Activated naive CD8-positive, alpha-beta T cell treated with anti-CD3 and anti-CD28 coated beads, Interleukin-2, amount 10 ng/mL, durations not matched to agents 7 days and 5 days (primary cell): ENCODE data around the gene ZBTB34. TPM values are rescaled to one million over a fixed set of nuclear protein-coding genes. Genes with fewer than 3 reads are reported as not detected.

ENCODE experiments used
- ATAC-seq: fragments of 150-1000 bp; cut with Tn5 transposase; one replicate; pipeline ENCODE4 v1.10.0; 2021; ENCODE audit warnings: low read depth, moderate library complexity
- POLR2A ChIA-PET: fragments of 350-600 bp; sonication (Branson Sonifier 250); formaldehyde crosslinking; loops from one replicate; lab custom pipeline; 2021; ENCODE audit warnings: antibody characterized with exemption; lab: Charles Lee
- DNase-seq: peaks from one replicate; pipeline ENCODE4 v3.0.0; 2021
- H3K27ac Mint-ChIP-seq: one replicate; pipeline ENCODE4 v1.8.0; 2022; ENCODE audit warnings: mild to moderate bottlenecking, mixed read lengths
- H3K27me3 Mint-ChIP-seq: one replicate; pipeline ENCODE4 v1.8.0; 2022; ENCODE audit warnings: mild to moderate bottlenecking, moderate library complexity, mixed read lengths
- H3K36me3 Mint-ChIP-seq: one replicate; pipeline ENCODE4 v1.8.0; 2021; ENCODE audit warnings: mild to moderate bottlenecking, mixed read lengths
- H3K4me1 Mint-ChIP-seq: one replicate; pipeline ENCODE4 v1.8.0; 2021; ENCODE audit warnings: mixed read lengths
- H3K4me3 Mint-ChIP-seq: one replicate; pipeline ENCODE4 v1.8.0; 2022; ENCODE audit warnings: mild to moderate bottlenecking, moderate library complexity, mixed read lengths
- H3K9me3 Mint-ChIP-seq: one replicate; pipeline ENCODE4 v1.8.0; 2021; ENCODE audit warnings: mixed read lengths
- total RNA-seq, 2 experiments: library from RNA; stranded (reverse); gene quantifications; one replicate each; pipeline ENCODE4 v1.2.3, GENCODE V29; 2021

The ZBTB34 gene
- total RNA-seq, 2 experiments from 2014 or later, result 9.8 to 10.5 TPM

GRCh38 chr9:126874546-126875314, 14.3 kb downstream of the ZBTB34 start:
- no peak overlapping the region for H3K27ac Mint-ChIP-seq
- peaks cover 20% of the 10 kb centered on the region for H3K4me1 Mint-ChIP-seq
- DNase-seq (no peak), ATAC-seq (no peak)
- POLR2A ChIA-PET, result no interaction called here
- no peaks in the 10 kb centered on the region for H3K9me3 Mint-ChIP-seq
- H3K4me3 Mint-ChIP-seq, result no peak overlapping the region
- no peaks in the 10 kb centered on the region for H3K27me3 Mint-ChIP-seq
- H3K36me3 Mint-ChIP-seq, result peaks cover 13% of the 10 kb centered on the region

GRCh38 chr9:126875756-126876510, 15.5 kb downstream of the ZBTB34 start:
- Mint-ChIP-seq H3K27me3 (no peaks in the 10 kb centered on the region), H3K4me3 (no peak overlapping the region), H3K27ac (no peak overlapping the region), H3K4me1 (peaks cover 20% of the 10 kb centered on the region), H3K9me3 (no peaks in the 10 kb centered on the region), H3K36me3 (peaks cover 19% of the 10 kb centered on the region)
- POLR2A ChIA-PET, result no interaction called here
- ATAC-seq (no peak), DNase-seq (no peak)

- peaks cover 19% of the 10 kb centered on the region for H3K36me3 Mint-ChIP-seq
- H3K4me1 Mint-ChIP-seq, result peaks cover 20% of the 10 kb centered on the region
- no peak for ATAC-seq
- no peak for DNase-seq
- POLR2A ChIA-PET, result no interaction called here
- H3K27me3 Mint-ChIP-seq, result no peaks in the 10 kb centered on the region
- no peak overlapping the region for H3K4me3 Mint-ChIP-seq
- H3K9me3 Mint-ChIP-seq, result no peaks in the 10 kb centered on the region
- no peak overlapping the region for H3K27ac Mint-ChIP-seq
These were observed 16.1 kb downstream of the ZBTB34 start for GRCh38 chr9:126876531-126876930.

DNA sequence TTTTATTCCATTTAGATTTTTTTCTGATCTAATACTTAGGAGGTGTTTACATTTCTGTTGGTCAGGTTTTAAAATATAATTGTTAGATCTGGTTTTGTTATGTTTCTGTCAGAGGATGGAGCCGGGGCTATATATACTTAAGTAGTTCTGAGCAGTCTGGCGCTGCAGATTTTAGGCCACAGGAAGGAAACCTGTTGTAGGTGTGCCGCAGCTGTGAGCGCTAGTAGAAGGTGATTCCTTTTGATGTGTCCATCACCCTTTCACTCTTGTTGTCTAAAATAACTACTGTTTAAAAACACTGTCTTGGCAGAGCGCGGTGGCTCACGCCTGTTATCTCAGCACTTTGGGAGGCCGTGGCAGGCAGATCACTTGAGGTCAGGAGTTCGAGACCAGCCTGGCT, 17.0 kb downstream of the ZBTB34 start:
- no peak overlapping the region for H3K27ac Mint-ChIP-seq
- no peaks in the 10 kb centered on the region for H3K27me3 Mint-ChIP-seq
- H3K36me3 Mint-ChIP-seq, result peaks cover 17% of the 10 kb centered on the region
- H3K4me3 Mint-ChIP-seq, result no peak overlapping the region
- no peak for ATAC-seq
- peaks cover 18% of the 10 kb centered on the region for H3K4me1 Mint-ChIP-seq
- POLR2A ChIA-PET, result no interaction called here
- no peak for DNase-seq
- H3K9me3 Mint-ChIP-seq, result no peaks in the 10 kb centered on the region

DNA sequence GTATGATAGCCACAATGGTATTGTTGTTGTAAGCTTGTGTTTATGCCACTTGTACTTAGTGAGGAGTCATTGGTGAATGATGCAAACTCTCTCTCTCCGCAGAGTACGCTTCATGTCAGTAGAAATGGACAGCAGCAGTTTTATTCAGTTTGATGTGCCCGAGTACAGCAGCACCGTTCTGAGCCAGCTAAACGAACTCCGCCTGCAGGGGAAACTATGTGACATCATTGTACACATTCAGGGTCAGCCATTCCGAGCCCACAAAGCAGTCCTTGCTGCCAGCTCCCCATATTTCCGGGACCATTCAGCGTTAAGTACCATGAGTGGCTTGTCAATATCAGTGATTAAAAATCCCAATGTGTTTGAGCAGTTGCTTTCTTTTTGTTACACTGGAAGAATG, 18.8 kb downstream of the ZBTB34 start:
- no peak for DNase-seq
- Mint-ChIP-seq H3K27me3 (no peaks in the 10 kb centered on the region), H3K4me1 (peaks cover 13% of the 10 kb centered on the region), H3K36me3 (peaks cover 15% of the 10 kb centered on the region), H3K4me3 (no peak overlapping the region), H3K9me3 (no peaks in the 10 kb centered on the region), H3K27ac (no peak overlapping the region)
- ATAC-seq, result no peak
- POLR2A ChIA-PET, result no interaction called here

DNA sequence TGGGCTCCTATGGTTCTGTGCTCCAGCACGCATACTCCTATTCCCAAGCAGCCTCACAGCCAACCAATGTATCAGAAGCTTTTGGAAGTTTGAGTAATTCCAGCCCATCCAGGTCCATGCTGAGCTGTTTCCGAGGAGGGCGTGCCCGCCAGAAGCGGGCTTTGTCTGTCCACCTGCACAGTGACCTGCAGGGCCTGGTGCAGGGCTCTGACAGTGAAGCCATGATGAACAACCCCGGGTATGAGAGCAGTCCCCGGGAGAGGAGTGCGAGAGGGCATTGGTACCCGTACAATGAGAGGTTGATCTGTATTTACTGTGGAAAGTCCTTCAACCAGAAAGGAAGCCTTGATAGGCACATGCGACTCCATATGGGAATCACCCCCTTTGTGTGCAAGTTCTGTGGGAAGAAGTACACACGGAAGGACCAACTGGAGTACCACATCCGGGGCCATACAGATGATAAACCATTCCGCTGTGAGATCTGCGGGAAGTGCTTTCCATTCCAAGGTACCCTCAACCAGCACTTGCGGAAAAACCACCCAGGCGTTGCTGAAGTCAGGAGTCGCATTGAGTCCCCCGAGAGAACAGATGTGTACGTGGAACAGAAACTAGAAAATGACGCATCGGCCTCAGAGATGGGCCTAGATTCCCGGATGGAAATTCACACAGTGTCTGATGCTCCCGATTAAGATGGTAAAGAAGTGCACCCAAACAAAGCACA, 19.9 kb downstream of the ZBTB34 start:
- Mint-ChIP-seq H3K9me3 (no peaks in the 10 kb centered on the region), H3K4me3 (no peak overlapping the region), H3K36me3 (peaks cover 15% of the 10 kb centered on the region), H3K27me3 (no peaks in the 10 kb centered on the region), H3K4me1 (peaks cover 13% of the 10 kb centered on the region), H3K27ac (no peak overlapping the region)
- POLR2A ChIA-PET, result no interaction called here
- DNase-seq (no peak), ATAC-seq (no peak)

DNA sequence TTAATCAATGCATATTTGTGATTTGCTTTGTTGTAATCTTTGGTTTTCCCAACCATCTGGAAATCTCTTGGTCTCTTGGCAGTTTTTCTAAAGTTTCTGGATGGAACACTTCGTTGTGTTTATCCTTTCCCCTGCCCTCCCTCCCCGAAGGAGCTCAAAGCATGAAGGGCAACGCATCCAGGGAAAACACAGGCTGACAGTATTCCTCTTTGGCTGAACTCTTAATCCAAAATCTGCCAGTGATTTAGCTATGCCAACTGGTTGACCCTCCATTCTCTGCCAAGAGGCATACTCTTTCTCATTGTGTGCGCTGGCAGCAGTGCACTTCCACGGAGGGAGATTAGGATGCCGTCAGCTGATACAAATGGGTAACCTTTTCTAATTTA, 20.5 kb downstream of the ZBTB34 start:
- no peaks in the 10 kb centered on the region for H3K27me3 Mint-ChIP-seq
- DNase-seq (no peak), ATAC-seq (no peak)
- H3K9me3 Mint-ChIP-seq, result no peaks in the 10 kb centered on the region
- H3K27ac Mint-ChIP-seq, result no peak overlapping the region
- peaks cover 10% of the 10 kb centered on the region for H3K4me1 Mint-ChIP-seq
- POLR2A ChIA-PET, result no interaction called here
- H3K4me3 Mint-ChIP-seq, result no peak overlapping the region
- peaks cover 15% of the 10 kb centered on the region for H3K36me3 Mint-ChIP-seq

DNA sequence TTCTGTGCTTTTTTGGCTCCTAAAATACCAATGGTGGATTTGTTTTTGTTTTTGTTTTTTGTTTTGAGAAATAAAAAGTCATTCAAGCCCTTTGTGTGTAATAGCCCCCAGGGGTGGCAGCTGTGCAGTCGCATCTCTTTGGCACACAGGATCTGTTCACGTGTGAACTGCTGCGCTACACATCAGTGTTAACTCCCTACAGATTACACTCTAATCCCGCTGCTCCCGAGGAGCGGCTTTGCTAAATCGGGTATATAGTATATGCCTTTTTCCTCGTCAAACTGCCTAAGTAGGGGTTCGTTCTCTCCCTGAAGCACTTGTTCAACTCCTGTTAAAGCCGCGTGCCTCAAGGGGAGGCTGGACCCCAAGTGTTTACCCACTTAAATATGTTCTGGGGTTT, 22.3 kb downstream of the ZBTB34 start:
- Mint-ChIP-seq H3K36me3 (peaks cover 8% of the 10 kb centered on the region), H3K27ac (no peak overlapping the region), H3K4me1 (peaks cover under 1% of the 10 kb centered on the region), H3K27me3 (no peaks in the 10 kb centered on the region), H3K9me3 (no peaks in the 10 kb centered on the region), H3K4me3 (no peak overlapping the region)
- ATAC-seq (no peak), DNase-seq (no peak)
- POLR2A ChIA-PET, result interaction anchor here (0.6 kb wide), 1 partner anchor 68 kb away, joined by 3 read pairs; no protein-coding TSS in a partner anchor

GRCh38 chr9:126883636-126884035, 23.2 kb downstream of the ZBTB34 start:
- no peaks in the 10 kb centered on the region for H3K9me3 Mint-ChIP-seq
- peaks cover 8% of the 10 kb centered on the region for H3K36me3 Mint-ChIP-seq
- no peak overlapping the region for H3K4me3 Mint-ChIP-seq
- ATAC-seq (no peak), DNase-seq (no peak)
- no peak overlapping the region for H3K27ac Mint-ChIP-seq
- no peaks in the 10 kb centered on the region for H3K4me1 Mint-ChIP-seq
- POLR2A ChIA-PET, result no interaction called here
- no peaks in the 10 kb centered on the region for H3K27me3 Mint-ChIP-seq

DNA sequence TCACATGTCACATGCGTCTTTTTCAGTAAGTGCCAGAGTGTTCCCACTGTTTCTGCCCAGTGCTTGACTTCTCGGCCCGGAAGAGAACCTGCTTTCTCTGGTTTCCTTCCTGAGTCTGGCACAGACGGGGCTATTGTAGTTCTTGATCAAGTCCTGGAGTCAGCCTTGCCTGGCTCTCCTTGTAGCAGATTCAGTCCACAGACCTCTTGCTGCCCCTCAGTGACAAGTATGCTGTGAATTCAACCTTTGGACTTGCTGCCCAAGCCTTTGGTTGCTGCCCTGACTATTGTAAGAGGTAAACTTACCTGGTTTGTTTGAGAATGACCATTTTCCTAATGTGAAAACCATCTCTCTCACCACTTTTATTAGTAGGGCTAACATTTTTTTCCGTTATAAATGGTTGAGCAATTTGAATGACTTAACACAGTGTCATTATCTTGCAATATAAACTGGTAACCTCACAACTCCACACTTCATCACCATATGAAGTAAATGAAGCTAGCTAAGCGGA, 24.7 kb downstream of the ZBTB34 start:
- no peaks in the 10 kb centered on the region for H3K9me3 Mint-ChIP-seq
- ATAC-seq, result no peak

DNA sequence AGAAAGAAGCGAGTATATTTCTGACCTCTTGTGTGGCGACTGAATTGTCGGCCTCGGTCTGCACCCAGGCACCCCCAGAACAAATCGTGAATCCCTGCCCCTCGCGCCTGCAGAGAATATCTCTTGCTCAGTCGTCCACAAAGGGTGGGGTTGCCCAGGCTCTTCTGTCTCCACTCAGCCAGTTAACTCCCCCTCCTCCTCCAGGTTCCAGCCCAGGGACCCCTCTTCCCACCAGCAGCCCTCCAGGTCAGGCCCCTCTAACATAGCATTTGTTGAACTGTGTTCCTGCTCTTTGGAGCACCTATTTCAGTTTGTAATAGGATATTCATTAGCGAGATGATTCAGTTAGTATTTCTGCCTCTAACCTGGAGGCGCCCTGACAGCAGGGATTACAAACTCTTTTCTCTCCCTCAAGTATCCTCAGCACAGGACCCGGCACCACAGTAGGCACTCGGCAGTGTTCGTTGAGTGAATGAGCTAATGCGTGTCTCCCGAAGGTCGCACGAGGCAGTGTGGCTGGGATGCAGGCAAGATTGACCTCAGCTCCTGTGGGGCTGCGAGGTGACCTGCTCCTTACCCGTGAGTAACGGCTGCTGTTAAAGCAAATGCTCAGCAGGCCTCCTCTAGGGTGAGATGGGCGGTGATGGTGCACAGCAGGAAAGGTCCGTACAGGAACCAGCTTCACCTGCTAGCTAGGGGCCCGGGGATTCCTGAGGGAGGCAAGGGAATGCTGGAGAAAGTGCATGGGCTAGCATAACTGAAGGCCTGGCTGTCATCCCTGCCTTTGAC, 25.8 kb downstream of the ZBTB34 start:
- DNase-seq, result no peak
- Mint-ChIP-seq H3K27ac (no peak overlapping the region), H3K4me3 (no peak overlapping the region), H3K27me3 (no peaks in the 10 kb centered on the region), H3K36me3 (no peaks in the 10 kb centered on the region), H3K9me3 (no peaks in the 10 kb centered on the region), H3K4me1 (no peaks in the 10 kb centered on the region)
- POLR2A ChIA-PET, result no interaction called here
- no peak for ATAC-seq

More for the DNA sequence above, 24.7 kb downstream of the ZBTB34 start:
- peaks cover 4% of the 10 kb centered on the region for H3K36me3 Mint-ChIP-seq
- no peaks in the 10 kb centered on the region for H3K27me3 Mint-ChIP-seq
- no peak for DNase-seq
- no peak overlapping the region for H3K27ac Mint-ChIP-seq
- no peaks in the 10 kb centered on the region for H3K4me1 Mint-ChIP-seq
- POLR2A ChIA-PET, result no interaction called here
- no peak overlapping the region for H3K4me3 Mint-ChIP-seq

DNA sequence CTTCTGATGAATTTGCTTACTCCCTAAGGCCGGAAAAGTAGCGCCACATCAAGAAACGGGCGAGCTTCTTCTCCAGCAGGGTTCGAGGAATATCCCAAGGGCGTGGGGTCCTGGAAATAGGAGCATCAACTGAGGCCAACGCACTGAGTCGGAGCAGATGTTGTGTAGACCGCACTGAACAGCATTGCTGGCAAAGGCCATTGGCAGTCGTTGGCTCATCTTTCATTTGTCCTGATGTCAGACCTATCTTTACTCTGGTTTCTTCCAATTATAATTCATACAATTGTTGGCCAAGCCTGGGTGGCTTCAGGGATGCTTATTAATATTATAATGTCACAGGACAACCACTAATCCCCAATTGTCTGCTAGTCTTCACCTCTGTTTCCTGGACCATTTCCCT, 26.5 kb downstream of the ZBTB34 start:
- POLR2A ChIA-PET, result no interaction called here
- Mint-ChIP-seq H3K36me3 (no peaks in the 10 kb centered on the region), H3K9me3 (no peaks in the 10 kb centered on the region), H3K4me1 (no peaks in the 10 kb centered on the region), H3K27ac (no peak overlapping the region), H3K4me3 (no peak overlapping the region), H3K27me3 (no peaks in the 10 kb centered on the region)
- no peak for DNase-seq
- ATAC-seq, result no peak

DNA sequence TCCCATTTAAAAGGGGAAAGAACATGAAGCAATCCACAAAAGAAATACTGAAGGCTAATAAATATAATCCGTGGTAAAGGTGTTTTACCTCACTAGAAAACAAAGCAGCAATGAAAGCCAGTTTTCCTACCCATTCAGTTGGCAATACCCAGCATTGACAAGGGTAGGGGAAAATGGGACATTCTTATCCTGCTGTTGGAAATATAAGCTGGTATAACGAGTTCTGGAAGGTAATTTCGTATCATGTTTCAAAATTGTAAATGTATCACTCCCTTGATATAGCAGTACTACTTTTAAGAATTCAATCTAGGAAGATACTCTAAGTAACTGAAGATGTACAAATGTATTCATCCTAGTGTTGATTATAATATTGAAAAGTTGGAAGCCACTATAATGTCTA, 31.2 kb downstream of the ZBTB34 start:
- no peaks in the 10 kb centered on the region for H3K27me3 Mint-ChIP-seq
- H3K4me1 Mint-ChIP-seq, result peaks cover 2% of the 10 kb centered on the region
- ATAC-seq (no peak), DNase-seq (no peak)
- H3K27ac Mint-ChIP-seq, result no peak overlapping the region
- no peaks in the 10 kb centered on the region for H3K9me3 Mint-ChIP-seq
- H3K4me3 Mint-ChIP-seq, result no peak overlapping the region
- H3K36me3 Mint-ChIP-seq, result no peaks in the 10 kb centered on the region
- POLR2A ChIA-PET, result no interaction called here
